AG09319 (cell line): ENCODE measurements around the gene ASTN2.

Experiments used
- DNase-seq: peaks from one replicate; pipeline ENCODE4 v3.0.0-alpha.2; 2010; ENCODE audit warnings: low read depth; ENCODE audit errors: extremely low read depth
- TF ChIP-seq, protein P1 (sequence below): IDR thresholded peaks from 2 replicates; pipeline ENCODE4 v1.5.1; 2011; ENCODE audit warnings: low read depth, mild to moderate bottlenecking, inconsistent platforms, low read length, moderate library complexity

The ASTN2 gene

DNA sequence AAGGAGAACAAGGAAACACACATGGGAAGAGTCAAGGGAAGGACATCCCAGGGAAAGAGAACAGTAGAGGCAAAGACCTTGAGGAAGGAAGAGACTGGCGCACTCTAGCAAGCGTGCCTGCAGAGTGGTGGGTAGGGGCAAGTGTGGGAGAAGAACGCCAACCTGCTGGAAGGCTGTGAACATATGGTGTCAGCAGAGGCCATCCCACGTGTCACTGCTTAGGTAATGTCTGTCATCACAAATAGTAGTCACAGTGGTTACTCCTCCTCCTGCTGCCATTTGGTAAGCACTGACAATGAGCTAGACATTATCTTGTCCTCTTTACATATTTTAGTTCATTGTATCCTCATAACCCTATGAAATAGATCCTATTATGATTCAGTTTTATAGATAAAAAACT lies 934.2 kb downstream of the ASTN2 start:
- TF ChIP-seq, protein P1, sequence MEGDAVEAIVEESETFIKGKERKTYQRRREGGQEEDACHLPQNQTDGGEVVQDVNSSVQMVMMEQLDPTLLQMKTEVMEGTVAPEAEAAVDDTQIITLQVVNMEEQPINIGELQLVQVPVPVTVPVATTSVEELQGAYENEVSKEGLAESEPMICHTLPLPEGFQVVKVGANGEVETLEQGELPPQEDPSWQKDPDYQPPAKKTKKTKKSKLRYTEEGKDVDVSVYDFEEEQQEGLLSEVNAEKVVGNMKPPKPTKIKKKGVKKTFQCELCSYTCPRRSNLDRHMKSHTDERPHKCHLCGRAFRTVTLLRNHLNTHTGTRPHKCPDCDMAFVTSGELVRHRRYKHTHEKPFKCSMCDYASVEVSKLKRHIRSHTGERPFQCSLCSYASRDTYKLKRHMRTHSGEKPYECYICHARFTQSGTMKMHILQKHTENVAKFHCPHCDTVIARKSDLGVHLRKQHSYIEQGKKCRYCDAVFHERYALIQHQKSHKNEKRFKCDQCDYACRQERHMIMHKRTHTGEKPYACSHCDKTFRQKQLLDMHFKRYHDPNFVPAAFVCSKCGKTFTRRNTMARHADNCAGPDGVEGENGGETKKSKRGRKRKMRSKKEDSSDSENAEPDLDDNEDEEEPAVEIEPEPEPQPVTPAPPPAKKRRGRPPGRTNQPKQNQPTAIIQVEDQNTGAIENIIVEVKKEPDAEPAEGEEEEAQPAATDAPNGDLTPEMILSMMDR = no peak
- DNase-seq = no peak

DNA sequence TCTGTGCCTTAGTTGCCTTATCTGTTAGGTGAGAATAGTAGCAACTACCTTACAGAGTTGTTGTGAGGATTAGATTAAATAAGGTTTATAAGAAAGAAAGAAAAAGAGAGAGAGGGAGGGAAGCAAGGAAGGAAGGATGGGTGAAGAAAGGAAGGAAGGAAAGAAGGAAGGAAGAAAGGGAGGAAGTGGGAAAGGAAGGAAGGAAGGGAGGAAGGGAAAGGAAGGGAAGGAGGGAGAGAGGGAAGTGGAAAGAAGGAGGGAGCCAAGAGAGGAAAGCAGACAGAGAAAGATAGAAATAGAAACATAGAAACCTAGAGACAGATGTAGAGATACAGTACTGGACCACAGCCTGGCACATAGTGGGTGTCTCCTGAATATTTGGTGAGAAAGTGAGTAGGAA lies 934.9 kb downstream of the ASTN2 start:
- DNase-seq = no peak
- TF ChIP-seq, protein P1 = no peak

DNA sequence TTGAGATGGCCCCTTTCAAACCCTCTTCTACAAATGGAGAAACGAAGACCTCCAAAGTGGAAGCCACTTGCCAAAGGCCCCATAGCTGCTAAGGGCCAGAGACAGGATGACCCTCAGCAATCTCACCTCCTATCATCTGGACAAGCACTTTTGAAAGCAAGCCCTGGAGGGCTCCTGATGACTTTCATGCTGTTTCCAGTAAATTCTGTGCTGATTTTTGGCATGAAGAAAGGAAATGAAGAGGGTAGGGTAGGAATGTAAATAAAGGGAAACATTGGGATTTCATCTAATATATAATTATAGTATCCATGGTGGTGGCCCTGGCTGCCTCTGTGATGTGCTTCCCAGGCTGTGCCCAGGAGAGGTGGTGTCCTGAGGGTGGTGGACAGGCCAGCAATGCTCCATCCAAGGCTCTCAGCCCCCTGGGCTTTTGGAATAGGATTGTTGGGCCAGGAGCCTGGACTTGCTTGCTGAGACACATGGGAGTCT lies 935.8 kb downstream of the ASTN2 start:
- TF ChIP-seq, protein P1 = no peak
- no peak for DNase-seq

DNA sequence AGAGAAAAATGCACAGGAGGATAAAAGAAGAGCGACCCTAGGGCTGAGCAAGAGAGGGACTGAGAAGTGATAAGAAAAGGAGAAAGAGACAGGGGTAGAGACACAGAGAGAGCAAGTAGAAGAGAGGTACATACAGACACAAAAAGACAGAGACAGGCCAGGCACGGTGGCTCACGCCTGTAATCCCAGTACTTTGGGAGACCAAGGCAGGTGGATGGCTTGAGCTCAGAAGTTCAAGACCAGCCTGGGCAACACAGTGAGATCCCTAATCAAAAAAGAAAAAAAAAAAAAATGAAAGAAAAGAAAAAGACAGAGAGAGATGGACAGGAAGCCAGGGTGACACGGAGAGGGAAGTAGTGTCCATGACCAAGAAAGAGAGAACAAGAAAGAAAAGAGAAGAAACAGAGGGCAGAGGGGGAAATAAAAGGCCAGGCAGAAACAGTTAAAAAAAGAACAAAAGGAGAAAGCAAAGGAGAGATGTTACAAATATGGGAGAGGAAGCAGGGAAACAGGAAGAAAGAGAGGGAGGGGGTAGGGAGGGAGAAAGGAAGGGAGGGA lies 937.2 kb downstream of the ASTN2 start:
- DNase-seq = no peak
- TF ChIP-seq, protein P1 = no peak

DNA sequence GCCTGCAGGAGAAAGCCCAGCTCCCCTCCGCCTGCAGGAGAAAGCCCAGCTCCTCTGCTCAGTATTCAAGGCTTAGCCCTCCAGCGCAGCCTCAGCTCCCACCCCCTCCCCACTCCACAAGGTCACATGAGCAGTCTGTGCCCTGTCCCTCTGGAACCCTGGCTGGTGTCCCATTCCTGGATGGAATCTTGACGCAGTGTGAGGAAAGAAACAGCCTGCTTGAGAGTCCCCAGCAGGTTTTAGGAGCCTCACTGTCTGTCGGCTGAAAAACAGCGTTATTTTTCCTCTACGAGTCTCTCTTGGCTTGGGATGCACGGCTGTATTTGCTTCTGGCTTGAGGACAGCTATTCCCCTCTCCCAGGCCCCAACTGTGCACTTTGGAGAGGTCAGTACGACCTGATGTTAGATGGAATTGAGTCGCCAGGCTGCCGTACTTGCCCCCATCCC lies 937.9 kb downstream of the ASTN2 start:
- TF ChIP-seq, protein P1 = no peak

DNA sequence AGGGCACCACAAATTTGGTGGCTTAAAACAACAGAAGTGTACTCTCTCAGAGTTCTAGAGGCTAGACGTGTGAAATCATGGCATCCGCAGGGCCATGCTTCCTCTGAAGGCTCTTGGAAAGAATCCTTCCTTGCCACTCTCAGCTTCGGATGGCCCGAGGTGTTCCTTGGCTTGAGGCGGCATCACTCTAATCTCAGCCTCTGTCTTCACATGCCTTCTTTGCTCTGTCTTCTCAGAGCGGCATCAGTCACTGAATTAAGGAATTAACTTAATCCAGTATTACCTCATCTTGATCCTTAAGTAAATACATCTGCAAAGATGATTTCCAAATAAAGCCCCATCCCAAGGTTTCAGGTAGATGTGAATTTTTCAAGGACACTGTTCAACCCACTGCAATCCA lies 938.9 kb downstream of the ASTN2 start:
- no peak for DNase-seq
- TF ChIP-seq, protein P1 = no peak

More for the DNA sequence above, 937.9 kb downstream of the ASTN2 start:
- no peak for DNase-seq

DNA sequence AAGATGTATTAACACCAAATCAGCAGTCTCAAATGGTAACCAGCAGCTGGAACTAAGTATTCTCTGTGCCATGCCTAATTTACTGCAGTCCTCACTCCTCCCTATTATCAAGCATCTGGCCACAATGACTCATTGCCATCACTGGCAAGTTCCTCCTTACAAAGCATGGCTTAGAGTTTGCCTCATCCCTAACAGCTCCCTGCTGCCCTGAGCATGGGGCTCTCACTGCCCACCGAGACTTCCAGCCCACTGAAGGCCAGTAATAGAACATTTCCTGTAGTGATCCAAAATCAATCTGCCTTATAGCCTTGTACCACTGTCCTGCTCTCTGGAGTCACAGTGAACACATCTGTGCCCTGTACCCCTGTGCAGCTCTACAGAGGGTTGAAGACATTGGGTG lies 939.7 kb downstream of the ASTN2 start:
- DNase-seq = no peak
- TF ChIP-seq, protein P1 = no peak
